AG08395 (cell line): ENCODE measurements around the gene ATXN1.
"Not testable (repeated sequence)": the region's sequence is repeated elsewhere in the genome, so short reads cannot be mapped to it uniquely, and the experiment has no call there.

Experiments used
- DNase-seq: peaks from one replicate; pipeline ENCODE4 v3.0.0; 2012; ENCODE audit warnings: mixed read lengths, low spot score

ATXN1 gene

GRCh38 chr6:16274483-16274882, 486.8 kb downstream of the ATXN1 start:
- DNase-seq: no peak

GRCh38 chr6:16273256-16273655, 488.0 kb downstream of the ATXN1 start:
- DNase-seq: peak; percentile 19

GRCh38 chr6:16272201-16272600, 489.1 kb downstream of the ATXN1 start:
- DNase-seq: no peak

GRCh38 chr6:16271428-16271827, 489.8 kb downstream of the ATXN1 start:
- DNase-seq: no peak

- no peak for DNase-seq
These were observed 491.0 kb downstream of the ATXN1 start for GRCh38 chr6:16270178-16270794.

- not testable (repeated sequence) for DNase-seq
These were observed 491.7 kb downstream of the ATXN1 start for GRCh38 chr6:16269442-16270070.

- DNase-seq: no peak
These were observed 493.6 kb downstream of the ATXN1 start for GRCh38 chr6:16267428-16268263.

- DNase-seq: no peak
These were observed 495.6 kb downstream of the ATXN1 start for GRCh38 chr6:16265351-16266341.

GRCh38 chr6:16264785-16265184, 496.5 kb downstream of the ATXN1 start:
- DNase-seq: no peak

GRCh38 chr6:16263464-16264099, 497.7 kb downstream of the ATXN1 start:
- DNase-seq: not testable (repeated sequence)

- DNase-seq: not testable (repeated sequence)
These were observed 498.5 kb downstream of the ATXN1 start for GRCh38 chr6:16262773-16263172.

GRCh38 chr6:16260602-16261001, 500.7 kb downstream of the ATXN1 start:
- DNase-seq: not testable (repeated sequence)

- DNase-seq: not testable (repeated sequence)
These were observed 501.7 kb downstream of the ATXN1 start for GRCh38 chr6:16259604-16260003.

- DNase-seq: no peak
These were observed 502.6 kb downstream of the ATXN1 start for GRCh38 chr6:16258709-16259075.

- DNase-seq: no peak
These were observed 503.1 kb downstream of the ATXN1 start for GRCh38 chr6:16257999-16258708.

- no peak for DNase-seq
These were observed 504.5 kb downstream of the ATXN1 start for GRCh38 chr6:16256781-16257180.

- no peak for DNase-seq
These were observed 506.7 kb downstream of the ATXN1 start for GRCh38 chr6:16254535-16254934.

- DNase-seq: no peak
These were observed 507.7 kb downstream of the ATXN1 start for GRCh38 chr6:16253399-16254144.

GRCh38 chr6:16252686-16253299, 508.5 kb downstream of the ATXN1 start:
- DNase-seq: no peak

GRCh38 chr6:16251706-16252105, 509.6 kb downstream of the ATXN1 start:
- DNase-seq: no peak
